CD14-positive monocyte (primary cell): Measurements from ENCODE around the gene TMEM190. TPM values are rescaled to one million over a fixed set of nuclear protein-coding genes. Genes with fewer than 3 reads are reported as not detected.

ENCODE experiments used
- DNase-seq, 3 donors: peaks; one replicate each; pipeline ENCODE4 v3.0.0-alpha.2; 2011 to 2022
- H2AFZ ChIP-seq: 2 replicates; pipeline ENCODE4 v1.6.0; 2012; ENCODE audit warnings: mild to moderate bottlenecking, low read depth, low read length, inconsistent platforms; ENCODE audit not compliant: insufficient read depth, poor library complexity, severe bottlenecking
- H3K27ac ChIP-seq, 2 donors: 1 replicate in 1 of 2; 2 replicates in 1 of 2; pipeline ENCODE4 v1.5.1; 2012 to 2013; ENCODE audit warnings: low read length in 2 of 2, control low read depth in 1 of 2, inconsistent platforms in 1 of 2, low read depth in 1 of 2, mild to moderate bottlenecking in 1 of 2
- H3K27me3 ChIP-seq, 2 donors: one replicate each; pipeline versions ENCODE4 v1.6.0 to v1.6.1; 2011 to 2013; ENCODE audit warnings: low read length in 2 of 2; ENCODE audit not compliant: control insufficient read depth in 2 of 2, insufficient read depth in 2 of 2
- H3K36me3 ChIP-seq, 2 donors: replicated peaks in 1 of 2; 1 replicate in 1 of 2; 2 replicates in 1 of 2; pipeline versions ENCODE4 v1.5.1 to v1.6.1; 2012 to 2013; ENCODE audit warnings: low read length in 2 of 2, control low read depth in 1 of 2, inconsistent platforms in 1 of 2, mild to moderate bottlenecking in 1 of 2; ENCODE audit not compliant: insufficient read depth in 2 of 2, control insufficient read depth in 1 of 2
- H3K4me1 ChIP-seq, 2 donors: 1 replicate in 1 of 2; 2 replicates in 1 of 2; pipeline versions ENCODE4 v1.5.1 to v1.6.1; 2012 to 2013; ENCODE audit warnings: low read length in 2 of 2, control low read depth in 1 of 2, inconsistent platforms in 1 of 2, mild to moderate bottlenecking in 1 of 2, moderate library complexity in 1 of 2; ENCODE audit not compliant: insufficient read depth in 2 of 2, control insufficient read depth in 1 of 2
- H3K4me2 ChIP-seq: replicated peaks from 2 replicates; pipeline ENCODE3; 2012; ENCODE audit warnings: low read length, moderate library complexity, mild to moderate bottlenecking; ENCODE audit not compliant: poor library complexity, severe bottlenecking; ENCODE audit errors: extremely low read depth
- H3K4me3 ChIP-seq, 3 experiments: fragments of 200-600 bp in 1 of 3; sonication (generic) in 1 of 3; replicated peaks in 1 of 3; 1 replicate in 2 of 3; 2 replicates in 1 of 3; pipeline ENCODE4 v1.5.1; 2011 to 2013; ENCODE audit warnings: low read length in 3 of 3, mild to moderate bottlenecking in 3 of 3, control low read depth in 2 of 3, low read depth in 2 of 3, inconsistent platforms in 1 of 3, moderate library complexity in 1 of 3
- H3K79me2 ChIP-seq: 2 replicates; pipeline ENCODE4 v1.6.0; 2012; ENCODE audit warnings: mild to moderate bottlenecking, control low read depth, inconsistent platforms, low read length, moderate library complexity; ENCODE audit not compliant: insufficient read depth
- H3K9ac ChIP-seq: 2 replicates; pipeline ENCODE4 v1.6.0; 2017; ENCODE audit warnings: low read length, mild to moderate bottlenecking; ENCODE audit not compliant: insufficient read depth, poor library complexity, severe bottlenecking
- H3K9me3 ChIP-seq, 2 donors: replicated peaks in 1 of 2; 1 replicate in 1 of 2; 2 replicates in 1 of 2; pipeline versions ENCODE4 v1.5.1 to v1.6.1; 2012 to 2013; ENCODE audit warnings: low read length in 2 of 2, control low read depth in 1 of 2; ENCODE audit not compliant: control insufficient read depth in 1 of 2, insufficient read depth in 1 of 2
- H4K20me1 ChIP-seq: 2 replicates; pipeline ENCODE4 v1.6.0; 2012; ENCODE audit warnings: mild to moderate bottlenecking, low read length, control low read depth, moderate library complexity; ENCODE audit not compliant: insufficient read depth
- H3K27ac Mint-ChIP-seq, 7 donors: one replicate each; pipeline ENCODE4 v1.8.0; 2020; ENCODE audit warnings: mild to moderate bottlenecking in 7 of 7, mixed read lengths in 7 of 7, moderate library complexity in 6 of 7, inconsistent platforms in 2 of 7
- H3K27me3 Mint-ChIP-seq, 3 donors: one replicate each; pipeline ENCODE4 v1.8.0; 2021 to 2022; ENCODE audit warnings: low read depth in 3 of 3, mild to moderate bottlenecking in 3 of 3, mixed read lengths in 3 of 3, moderate library complexity in 3 of 3, inconsistent platforms in 1 of 3
- H3K36me3 Mint-ChIP-seq, 2 donors: one replicate each; pipeline ENCODE4 v1.8.0; 2020; ENCODE audit warnings: mixed read lengths in 2 of 2, inconsistent platforms in 1 of 2, mild to moderate bottlenecking in 1 of 2
- H3K4me1 Mint-ChIP-seq: one replicate; pipeline ENCODE4 v1.8.0; 2020; ENCODE audit warnings: mild to moderate bottlenecking, mixed read lengths
- H3K4me3 Mint-ChIP-seq, 2 donors: one replicate each; pipeline ENCODE4 v1.8.0; 2020; ENCODE audit warnings: mild to moderate bottlenecking in 2 of 2, mixed read lengths in 2 of 2, moderate library complexity in 1 of 2
- H3K9me3 Mint-ChIP-seq, 7 donors: one replicate each; pipeline ENCODE4 v1.8.0; 2020 to 2022; ENCODE audit warnings: mixed read lengths in 7 of 7, mild to moderate bottlenecking in 6 of 7, moderate library complexity in 6 of 7, inconsistent platforms in 2 of 7
- WGBS: methylation state at CpG from one replicate; pipeline ENCODE4 v1.1.5; 2013; ENCODE audit warnings: missing lambda C conversion rate; ENCODE audit not compliant: insufficient coverage; 5-methylcytosine and 5-hydroxymethylcytosine counted together
- intact Hi-C, 2 donors: fragments of 100-400 bp; cut with micrococcal nuclease; formaldehyde crosslinking; loops; one replicate each; pipeline versions ENCODE4 v1.15.0 to v1.15.1; 2023
- polyA plus RNA-seq, 3 donors: library from polyadenylated mRNA; depleted of rRNA in 1 of 3; unstranded in 2 of 3; stranded (reverse) in 1 of 3; fragments of 300-500 nt in 2 of 3; fragments of >200 nt in 1 of 3; fragmentation: Illumina TruSeq in 2 of 3; gene quantifications; 1 replicate in 2 of 3; 2 replicates in 1 of 3; pipeline ENCODE4 v1.2.3, GENCODE V29; 2012 to 2021
- TF ChIP-seq, protein P1 (sequence below): fragments of 200-600 bp; IDR thresholded peaks from one replicate; pipeline ENCODE4 v1.8.0; 2022; ENCODE audit warnings: antibody characterized with exemption, mild to moderate bottlenecking

The TMEM190 gene
- polyA plus RNA-seq, 3 donors, result not detected

DNA sequence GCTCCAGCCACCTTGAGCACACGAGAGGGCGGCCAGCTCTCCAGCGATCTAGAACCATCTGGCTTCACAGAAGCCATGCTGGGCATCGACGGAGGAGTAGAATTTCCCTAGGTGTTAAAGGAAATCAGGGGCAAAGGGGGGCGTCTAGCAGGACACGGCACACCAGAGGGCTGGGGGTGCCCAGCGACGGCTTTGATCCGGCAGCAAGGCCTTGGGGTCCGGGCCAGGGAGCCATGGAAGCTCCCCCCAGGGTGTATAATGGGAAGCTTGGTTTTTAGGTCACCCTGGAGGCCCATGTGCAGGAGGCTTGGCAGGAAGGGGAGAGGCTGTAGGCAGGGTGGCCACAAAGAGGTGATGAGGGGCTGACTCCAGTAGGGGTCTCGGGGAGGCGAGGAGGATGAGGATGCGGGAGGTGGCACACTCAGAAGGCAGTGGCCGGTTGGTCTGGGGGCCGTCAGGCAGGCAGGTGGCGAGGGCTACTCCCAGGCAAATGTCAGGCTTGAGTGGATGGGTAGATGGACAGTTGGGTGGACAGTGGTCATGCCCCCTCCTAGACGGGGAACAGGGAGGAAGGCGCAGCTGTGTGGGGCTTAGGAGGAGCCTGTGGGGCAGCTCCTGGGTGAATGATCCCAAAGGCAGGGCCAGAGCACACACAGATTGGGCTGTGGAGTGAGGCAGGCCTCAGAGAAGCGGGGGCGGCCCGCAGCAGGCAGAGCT, 31.4 kb upstream of the TMEM190 start:
- no peaks in the 10 kb centered on the region for H3K9me3 ChIP-seq
- H3K79me2 ChIP-seq, result peaks cover 9% of the 10 kb centered on the region
- H3K4me1 ChIP-seq, result peaks cover 16 to 19% of the 10 kb centered on the region in 2 donors
- TF ChIP-seq, protein P1, sequence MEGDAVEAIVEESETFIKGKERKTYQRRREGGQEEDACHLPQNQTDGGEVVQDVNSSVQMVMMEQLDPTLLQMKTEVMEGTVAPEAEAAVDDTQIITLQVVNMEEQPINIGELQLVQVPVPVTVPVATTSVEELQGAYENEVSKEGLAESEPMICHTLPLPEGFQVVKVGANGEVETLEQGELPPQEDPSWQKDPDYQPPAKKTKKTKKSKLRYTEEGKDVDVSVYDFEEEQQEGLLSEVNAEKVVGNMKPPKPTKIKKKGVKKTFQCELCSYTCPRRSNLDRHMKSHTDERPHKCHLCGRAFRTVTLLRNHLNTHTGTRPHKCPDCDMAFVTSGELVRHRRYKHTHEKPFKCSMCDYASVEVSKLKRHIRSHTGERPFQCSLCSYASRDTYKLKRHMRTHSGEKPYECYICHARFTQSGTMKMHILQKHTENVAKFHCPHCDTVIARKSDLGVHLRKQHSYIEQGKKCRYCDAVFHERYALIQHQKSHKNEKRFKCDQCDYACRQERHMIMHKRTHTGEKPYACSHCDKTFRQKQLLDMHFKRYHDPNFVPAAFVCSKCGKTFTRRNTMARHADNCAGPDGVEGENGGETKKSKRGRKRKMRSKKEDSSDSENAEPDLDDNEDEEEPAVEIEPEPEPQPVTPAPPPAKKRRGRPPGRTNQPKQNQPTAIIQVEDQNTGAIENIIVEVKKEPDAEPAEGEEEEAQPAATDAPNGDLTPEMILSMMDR, result no peak
- H3K9ac ChIP-seq, result no peak overlapping the region
- Mint-ChIP-seq H3K27me3 (peaks cover 0 to 2% (median 2%) of the 10 kb centered on the region in 3 donors), H3K27ac (peak overlapping the region in 2 of 7 donors; percentile 41 to 50), H3K9me3 (no peaks in the 10 kb centered on the region), H3K4me1 (peaks cover 13% of the 10 kb centered on the region), H3K4me3 (no peak overlapping the region), H3K36me3 (peaks cover 17 to 29% of the 10 kb centered on the region in 2 donors)
- 95% methylated on average over 21 of the region's 22 CpGs for WGBS
- H3K4me2 ChIP-seq, result no peak overlapping the region
- H3K27me3 ChIP-seq, result no peaks in the 10 kb centered on the region
- intact Hi-C loops, result no loop called here
- H3K4me3 ChIP-seq, result no peak overlapping the region
- H4K20me1 ChIP-seq, result peaks cover 7% of the 10 kb centered on the region
- no peak overlapping the region for H3K27ac ChIP-seq
- H2AFZ ChIP-seq, result no peak overlapping the region
- H3K36me3 ChIP-seq, result peaks cover 11 to 15% of the 10 kb centered on the region in 2 donors
- DNase-seq, result no peak

DNA sequence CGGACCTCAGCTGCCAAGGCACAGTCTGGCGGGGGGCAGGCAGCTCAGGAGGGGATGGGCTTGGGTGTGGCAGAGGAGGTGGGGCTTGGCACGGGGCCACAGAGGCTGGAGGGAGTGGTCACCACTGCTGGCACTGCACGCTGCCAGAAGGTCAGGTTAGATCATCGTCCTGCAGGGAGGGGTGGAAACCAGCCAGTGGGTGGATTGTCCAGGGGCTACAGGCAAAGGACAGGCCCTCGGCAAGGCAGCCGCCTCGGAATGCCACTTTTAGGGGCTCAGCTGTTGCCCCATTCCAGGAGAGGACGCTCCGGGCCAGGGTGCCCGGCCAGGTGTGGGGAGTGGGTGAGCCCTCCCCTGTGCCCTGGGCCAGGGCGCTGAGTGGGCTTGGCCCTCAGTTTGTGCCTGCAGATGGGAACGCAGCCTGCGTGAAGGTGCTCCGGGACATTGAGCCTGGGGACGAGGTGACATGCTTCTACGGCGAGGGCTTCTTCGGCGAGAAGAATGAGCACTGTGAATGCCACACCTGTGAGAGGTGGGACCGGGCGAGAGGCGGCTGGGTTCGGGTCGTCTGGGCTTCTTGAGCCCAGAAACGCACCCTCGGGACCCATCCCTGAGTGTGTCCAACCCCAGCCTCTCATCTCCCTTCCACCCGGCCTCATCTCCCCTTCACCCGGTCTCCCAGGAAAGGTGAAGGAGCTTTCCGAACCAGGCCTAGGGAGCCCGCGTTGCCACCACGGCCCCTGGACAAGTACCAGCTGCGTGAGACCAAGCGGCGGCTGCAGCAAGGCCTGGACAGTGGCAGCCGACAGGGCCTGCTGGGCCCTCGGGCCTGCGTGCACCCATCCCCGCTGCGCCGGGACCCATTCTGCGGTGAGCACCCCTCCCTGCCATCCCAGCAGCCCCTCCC, 30.6 kb upstream of the TMEM190 start:
- H3K36me3 ChIP-seq, result peaks cover 11 to 15% of the 10 kb centered on the region in 2 donors
- peak overlapping the region in 1 of 7 donors; percentile 50 for H3K27ac Mint-ChIP-seq
- H3K36me3 Mint-ChIP-seq, result peaks cover 17 to 29% of the 10 kb centered on the region in 2 donors
- no peak overlapping the region for H3K27ac ChIP-seq
- no peak overlapping the region for H3K9ac ChIP-seq
- WGBS, result 95% methylated on average over 43 of the region's 43 CpGs
- peaks cover 9% of the 10 kb centered on the region for H3K4me1 Mint-ChIP-seq
- no peaks in the 10 kb centered on the region for H3K9me3 ChIP-seq
- intact Hi-C loops, result no loop called here
- TF ChIP-seq, protein P1, result no peak
- H3K4me2 ChIP-seq, result no peak overlapping the region
- H3K4me3 Mint-ChIP-seq, result no peak overlapping the region
- H4K20me1 ChIP-seq, result peaks cover 7% of the 10 kb centered on the region
- H3K27me3 Mint-ChIP-seq, result peaks cover 0 to 7% (median 4%) of the 10 kb centered on the region in 3 donors
- H3K9me3 Mint-ChIP-seq, result no peaks in the 10 kb centered on the region
- DNase-seq, result no peak
- no peak overlapping the region for H2AFZ ChIP-seq
- no peaks in the 10 kb centered on the region for H3K27me3 ChIP-seq
- peaks cover 8 to 11% of the 10 kb centered on the region in 2 donors for H3K4me1 ChIP-seq
- H3K4me3 ChIP-seq, result no peak overlapping the region
- peaks cover under 1% of the 10 kb centered on the region for H3K79me2 ChIP-seq
